GM18517 (cell line): ENCODE data around the gene WDR90.
"Not testable (repeated sequence)": the region's sequence is repeated elsewhere in the genome, so short reads cannot be mapped to it uniquely, and the experiment has no call there.

Source experiments
- ATAC-seq: cut with Tn5 transposase; IDR thresholded peaks from one replicate; pipeline ENCODE4 v1.9.1; 2021; ENCODE audit warnings: mild to moderate bottlenecking, moderate library complexity; ENCODE audit not compliant: unreplicated experiment

Gene WDR90

GRCh38 chr16:704552-705380 is 55.6 kb downstream of the WDR90 start:
- ATAC-seq = no peak

- ATAC-seq = no peak
Measured at GRCh38 chr16:705431-706188, 56.4 kb downstream of the WDR90 start, which contains the start of gene FBXL16. FBXL16 (minus strand) TSS chr16:705801; CDS start chr16:697405, 8,396 bp downstream.

GRCh38 chr16:706189-707061 is 57.3 kb downstream of the WDR90 start:
- no peak for ATAC-seq

- no peak for ATAC-seq
Measured at GRCh38 chr16:707062-707538, 57.9 kb downstream of the WDR90 start.

- ATAC-seq = no peak
Measured at GRCh38 chr16:708019-708418, 58.9 kb downstream of the WDR90 start.

- ATAC-seq = no peak
Measured at GRCh38 chr16:708959-709358, 59.8 kb downstream of the WDR90 start.

- no peak for ATAC-seq
Measured at GRCh38 chr16:709566-710499, 60.7 kb downstream of the WDR90 start.

GRCh38 chr16:710500-711075 is 61.4 kb downstream of the WDR90 start:
- no peak for ATAC-seq

- no peak for ATAC-seq
Measured at GRCh38 chr16:711084-711483, 61.9 kb downstream of the WDR90 start.

GRCh38 chr16:711548-712320 is 62.6 kb downstream of the WDR90 start:
- no peak for ATAC-seq

GRCh38 chr16:712740-713250 is 63.6 kb downstream of the WDR90 start:
- ATAC-seq = not testable (repeated sequence)

- ATAC-seq = no peak
Measured at GRCh38 chr16:714079-714478, 64.9 kb downstream of the WDR90 start.

- ATAC-seq = no peak
Measured at GRCh38 chr16:714558-715476, 65.7 kb downstream of the WDR90 start, which contains the start of gene METRN. METRN (plus strand) TSS chr16:715118; CDS start chr16:715290, 172 bp downstream.

- ATAC-seq = no peak
Measured at GRCh38 chr16:715477-716199, 66.5 kb downstream of the WDR90 start.

GRCh38 chr16:716200-716568 is 67.0 kb downstream of the WDR90 start:
- ATAC-seq = no peak

GRCh38 chr16:716768-717325 is 67.7 kb downstream of the WDR90 start:
- no peak for ATAC-seq
